ENCODE measurements around the gene SLC47A1. TPM values are rescaled to one million over a fixed set of nuclear protein-coding genes. Genes with fewer than 3 reads are reported as not detected.

The SLC47A1 gene
- total and polyA plus RNA-seq, 2 of the 13 experiments (the other 11 are each of a cell fraction or from before 2014, with no cell fraction given), result 42.1 to 67.5 TPM

GRCh38 chr17:19507775-19508576 is 25.7 kb upstream of the SLC47A1 start (continued):
- TF ChIP-seq KIAA2018 (CRISPR knock-in tag; IDR thresholded peaks at IDR 0.05; ENCODE audit: borderline replicate concordance) (no peak), ZNF562 (CRISPR knock-in tag; IDR thresholded peaks at IDR 0.05; ENCODE audit: borderline replicate concordance) (no peak), ZXDC (CRISPR knock-in tag; IDR thresholded peaks at IDR 0.05) (no peak), CSRNP1 (CRISPR knock-in tag; IDR thresholded peaks at IDR 0.05) (no peak), PAXIP1 (CRISPR knock-in tag; conservative IDR thresholded peaks at IDR 0.05) (peak; percentile 55), MNT (IDR thresholded peaks at IDR 0.05) (peak; percentile 27; the same call in 1 of the 2 replicates), ZNF33A (CRISPR knock-in tag; IDR thresholded peaks at IDR 0.05; ENCODE audit: borderline replicate concordance) (no peak), ZNF317 (CRISPR knock-in tag; IDR thresholded peaks at IDR 0.05) (no peak)
